CD4-positive, alpha-beta memory T cell (primary cell): Measurements from ENCODE around the gene CYP11A1. TPM values are rescaled to one million over a fixed set of nuclear protein-coding genes. Genes with fewer than 3 reads are reported as not detected.

ENCODE experiments used
- CTCF ChIA-PET: fragments of 350-600 bp; sonication (Branson Sonifier 250); formaldehyde crosslinking; loops from one replicate; lab custom pipeline; 2021; ENCODE audit warnings: inconsistent platforms; ENCODE audit not compliant: partially characterized antibody; lab: Charles Lee
- POLR2A ChIA-PET: fragments of 350-600 bp; sonication (Branson Sonifier 250); formaldehyde crosslinking; loops from one replicate; lab custom pipeline; 2021; ENCODE audit not compliant: partially characterized antibody; lab: Charles Lee
- DNase-seq, 5 donors: peaks; one replicate each; pipeline versions ENCODE4 v3.0.0 to v3.0.0-alpha.2; 2020 to 2022; ENCODE audit warnings: mixed read lengths in 1 of 5
- H3K27ac ChIP-seq: one replicate; pipeline ENCODE4 v1.7.0; 2013; ENCODE audit warnings: low read depth, low read length
- H3K27me3 ChIP-seq: 2 replicates; pipeline ENCODE4 v1.7.0; 2013; ENCODE audit warnings: mild to moderate bottlenecking, low read length, moderate library complexity; ENCODE audit not compliant: insufficient read depth
- H3K36me3 ChIP-seq: 2 replicates; pipeline ENCODE4 v1.7.0; 2013; ENCODE audit warnings: mild to moderate bottlenecking, low read length, moderate library complexity; ENCODE audit not compliant: insufficient read depth
- H3K4me1 ChIP-seq: 2 replicates; pipeline ENCODE4 v1.7.0; 2013; ENCODE audit warnings: mild to moderate bottlenecking, low read length, moderate library complexity; ENCODE audit not compliant: insufficient read depth
- H3K4me3 ChIP-seq, 2 donors: one replicate each; pipeline ENCODE4 v1.7.0; 2013; ENCODE audit warnings: low read length in 2 of 2, mild to moderate bottlenecking in 1 of 2
- H3K9me3 ChIP-seq, 2 donors: one replicate each; pipeline ENCODE4 v1.7.0; 2013; ENCODE audit warnings: low read length in 2 of 2, control low read depth in 1 of 2; ENCODE audit not compliant: control insufficient read depth in 1 of 2
- H3K27ac Mint-ChIP-seq, 7 donors: one replicate each; pipeline ENCODE4 v1.8.0; 2020 to 2021; ENCODE audit warnings: mixed read lengths in 7 of 7, mild to moderate bottlenecking in 6 of 7, inconsistent platforms in 3 of 7, moderate library complexity in 3 of 7
- H3K27me3 Mint-ChIP-seq, 2 donors: one replicate each; pipeline ENCODE4 v1.8.0; 2020 to 2021; ENCODE audit warnings: mixed read lengths in 2 of 2
- H3K36me3 Mint-ChIP-seq, 2 donors: one replicate each; pipeline ENCODE4 v1.8.0; 2020 to 2021; ENCODE audit warnings: mixed read lengths in 2 of 2, inconsistent platforms in 1 of 2, mild to moderate bottlenecking in 1 of 2
- H3K4me1 Mint-ChIP-seq, 4 donors: one replicate each; pipeline ENCODE4 v1.8.0; 2020 to 2021; ENCODE audit warnings: mixed read lengths in 4 of 4, mild to moderate bottlenecking in 1 of 4
- H3K4me3 Mint-ChIP-seq, 8 donors: one replicate each; pipeline ENCODE4 v1.8.0; 2020 to 2021; ENCODE audit warnings: mixed read lengths in 8 of 8, mild to moderate bottlenecking in 7 of 8, moderate library complexity in 6 of 8, inconsistent platforms in 3 of 8
- H3K9me3 Mint-ChIP-seq, 8 donors: one replicate each; pipeline ENCODE4 v1.8.0; 2020 to 2021; ENCODE audit warnings: mixed read lengths in 8 of 8, mild to moderate bottlenecking in 5 of 8, inconsistent platforms in 3 of 8, moderate library complexity in 1 of 8
- intact Hi-C: fragments of 100-400 bp; cut with micrococcal nuclease; formaldehyde crosslinking; loops from one replicate; pipeline ENCODE4 v1.15.1; 2023
- polyA plus RNA-seq, 2 donors: library from polyadenylated mRNA; unstranded; fragments of 300-500 nt; fragmentation: Illumina TruSeq; gene quantifications; one replicate each; pipeline ENCODE4 v1.2.3, GENCODE V29; 2021
- total RNA-seq, 2 experiments: library from RNA; stranded (reverse); gene quantifications; one replicate each; pipeline ENCODE4 v1.2.3, GENCODE V29; 2021

Gene CYP11A1
- total RNA-seq (not detected), polyA plus RNA-seq (not detected)

DNA sequence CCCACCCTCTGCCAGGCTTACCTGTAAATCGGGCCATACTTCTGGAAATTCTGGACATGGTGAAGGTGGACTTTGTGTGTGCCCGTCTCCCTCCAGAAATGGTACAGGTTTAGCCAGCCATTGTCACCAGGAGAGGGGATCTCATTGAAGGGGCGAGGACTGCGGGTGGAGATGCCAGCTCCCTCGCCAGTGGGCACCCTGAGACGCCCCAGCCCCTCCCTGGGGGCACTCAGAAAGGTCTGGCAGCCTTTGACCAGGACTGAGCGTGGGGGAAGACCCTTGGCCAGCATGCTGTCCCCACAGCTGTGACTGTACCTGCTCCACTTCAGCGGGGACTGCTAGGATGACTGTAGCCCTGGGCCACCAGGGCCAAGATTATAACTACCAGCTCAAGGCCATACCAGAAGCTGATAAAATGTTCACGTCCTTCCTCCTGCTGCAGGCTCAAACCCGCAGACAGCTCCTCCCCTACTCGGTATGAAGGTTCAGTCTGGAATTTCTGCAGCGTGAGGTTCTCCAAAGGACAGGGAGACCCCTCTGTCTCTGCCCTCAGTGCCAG lies at the start of gene CYP11A1:
Gene CYP11A1, minus strand, starts transcription at position 351 of the 559 bp plus-strand sequence. Its CDS starts 61 bp downstream, at position 290.
- Mint-ChIP-seq H3K27ac (no peak within 1 kb of the TSS), H3K4me1 (peaks cover 0 to 4% (median 3%) of the 10 kb centered on the region in 4 donors), H3K9me3 (peaks cover 0 to 3% (median 0%) of the 10 kb centered on the region in 8 donors), H3K27me3 (peaks cover 28 to 29% of the 10 kb centered on the region in 2 donors), H3K36me3 (no peaks in the 10 kb centered on the region), H3K4me3 (no peak within 1 kb of the TSS)
- Histone ChIP-seq H3K27ac (no peak within 1 kb of the TSS), H3K36me3 (no peaks in the 10 kb centered on the region), H3K27me3 (peaks cover 7% of the 10 kb centered on the region), H3K4me1 (peaks cover 5% of the 10 kb centered on the region), H3K4me3 (no peak within 1 kb of the TSS), H3K9me3 (no peaks in the 10 kb centered on the region)
- ChIA-PET CTCF (interaction anchor here (0.9 to 2.0 kb wide), 2 partner anchors 8 to 15 kb away, joined by 3 to 7 read pairs; no protein-coding TSS in a partner anchor), POLR2A (no interaction called here)
- intact Hi-C loops, result no loop called here
- no peak for DNase-seq

DNA sequence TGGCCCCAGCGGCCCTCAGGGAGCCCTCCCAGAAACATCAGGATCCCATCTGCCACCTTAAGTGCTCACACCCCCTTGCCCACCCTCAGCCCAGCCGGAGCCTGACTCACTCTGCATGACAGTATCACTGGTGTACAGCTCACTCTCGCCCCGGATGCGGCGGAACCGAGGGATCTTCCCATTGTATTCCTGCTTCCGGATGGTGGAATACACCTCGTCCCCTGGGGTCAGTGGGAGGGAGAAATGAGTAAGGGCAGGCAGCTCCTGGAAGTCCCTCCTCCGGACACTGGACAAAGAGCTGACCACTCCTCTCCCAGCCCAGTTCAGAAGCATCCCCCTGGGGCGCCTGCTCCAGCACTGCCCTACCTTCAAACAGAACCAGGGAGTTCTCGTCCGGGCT lies 49.8 kb upstream of the CYP11A1 start:
- peaks cover 0 to 2% of the 10 kb centered on the region in 2 donors for H3K36me3 Mint-ChIP-seq
- Histone ChIP-seq H3K27ac (no peak overlapping the region), H3K4me1 (no peaks in the 10 kb centered on the region), H3K27me3 (no peaks in the 10 kb centered on the region), H3K9me3 (no peaks in the 10 kb centered on the region), H3K36me3 (no peaks in the 10 kb centered on the region), H3K4me3 (no peak overlapping the region)
- H3K27ac Mint-ChIP-seq, result no peak overlapping the region
- peaks cover 0 to 2% (median 0%) of the 10 kb centered on the region in 4 donors for H3K4me1 Mint-ChIP-seq
- H3K9me3 Mint-ChIP-seq, result no peaks in the 10 kb centered on the region
- H3K4me3 Mint-ChIP-seq, result no peak overlapping the region
- POLR2A ChIA-PET, result no interaction called here
- CTCF ChIA-PET, result no interaction called here
- intact Hi-C loops, result no loop called here
- DNase-seq, result no peak
- H3K27me3 Mint-ChIP-seq, result no peaks in the 10 kb centered on the region

DNA sequence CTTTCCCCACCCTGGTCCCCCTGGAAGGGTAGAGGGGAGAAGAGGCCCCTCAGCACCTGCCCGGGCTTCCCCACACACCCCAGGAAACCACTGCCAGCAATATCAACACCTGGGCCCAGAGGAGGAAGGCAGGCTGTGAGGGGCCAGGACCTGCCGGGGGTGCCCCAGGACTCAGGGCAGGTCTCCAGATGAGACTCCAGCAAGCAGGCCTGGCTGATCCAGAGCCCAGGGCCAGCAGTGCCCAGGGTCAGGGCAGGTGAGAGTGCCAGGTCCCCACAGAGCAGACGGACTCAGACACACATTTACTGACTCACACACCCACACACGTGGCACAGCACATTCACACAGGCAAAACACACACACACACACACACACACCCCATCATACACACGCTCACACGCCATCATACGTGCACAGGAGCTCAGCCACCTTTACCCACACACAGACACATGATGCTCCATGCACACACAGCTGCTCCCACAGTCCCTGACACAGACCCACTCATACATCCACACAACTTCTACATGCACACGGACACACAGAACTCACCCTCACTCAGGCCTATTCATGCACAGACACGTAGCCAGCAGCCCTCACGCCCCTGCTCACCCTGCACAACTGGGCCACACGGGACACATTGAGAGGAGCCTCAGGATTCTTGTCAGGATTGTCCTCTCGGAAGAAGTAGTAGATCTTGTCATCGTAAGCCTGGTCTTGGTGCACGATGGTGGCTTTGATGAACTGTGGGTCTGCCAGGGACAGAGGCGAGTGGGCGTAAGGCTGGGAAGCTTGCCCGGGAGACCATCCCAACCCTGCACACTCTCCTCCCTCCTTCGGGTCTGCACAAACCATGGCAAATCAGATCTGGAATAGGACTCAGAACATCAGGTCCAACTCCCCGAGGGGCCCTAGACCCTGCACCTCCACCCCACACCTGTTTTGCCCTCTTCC lies 48.8 kb upstream of the CYP11A1 start:
- peak overlapping the region in 1 of 7 donors; percentile 47 for H3K27ac Mint-ChIP-seq
- no peaks in the 10 kb centered on the region for H3K27me3 Mint-ChIP-seq
- no peaks in the 10 kb centered on the region for H3K27me3 ChIP-seq
- intact Hi-C loops, result no loop called here
- H3K4me3 Mint-ChIP-seq, result no peak overlapping the region
- H3K4me1 ChIP-seq, result no peaks in the 10 kb centered on the region
- no peak overlapping the region for H3K27ac ChIP-seq
- H3K36me3 ChIP-seq, result no peaks in the 10 kb centered on the region
- no peak for DNase-seq
- peaks cover 0 to 2% of the 10 kb centered on the region in 2 donors for H3K36me3 Mint-ChIP-seq
- CTCF ChIA-PET, result no interaction called here
- no peak overlapping the region for H3K4me3 ChIP-seq
- H3K9me3 ChIP-seq, result no peaks in the 10 kb centered on the region
- POLR2A ChIA-PET, result no interaction called here
- H3K4me1 Mint-ChIP-seq, result peaks cover 0 to 2% (median 0%) of the 10 kb centered on the region in 4 donors
- H3K9me3 Mint-ChIP-seq, result no peaks in the 10 kb centered on the region

DNA sequence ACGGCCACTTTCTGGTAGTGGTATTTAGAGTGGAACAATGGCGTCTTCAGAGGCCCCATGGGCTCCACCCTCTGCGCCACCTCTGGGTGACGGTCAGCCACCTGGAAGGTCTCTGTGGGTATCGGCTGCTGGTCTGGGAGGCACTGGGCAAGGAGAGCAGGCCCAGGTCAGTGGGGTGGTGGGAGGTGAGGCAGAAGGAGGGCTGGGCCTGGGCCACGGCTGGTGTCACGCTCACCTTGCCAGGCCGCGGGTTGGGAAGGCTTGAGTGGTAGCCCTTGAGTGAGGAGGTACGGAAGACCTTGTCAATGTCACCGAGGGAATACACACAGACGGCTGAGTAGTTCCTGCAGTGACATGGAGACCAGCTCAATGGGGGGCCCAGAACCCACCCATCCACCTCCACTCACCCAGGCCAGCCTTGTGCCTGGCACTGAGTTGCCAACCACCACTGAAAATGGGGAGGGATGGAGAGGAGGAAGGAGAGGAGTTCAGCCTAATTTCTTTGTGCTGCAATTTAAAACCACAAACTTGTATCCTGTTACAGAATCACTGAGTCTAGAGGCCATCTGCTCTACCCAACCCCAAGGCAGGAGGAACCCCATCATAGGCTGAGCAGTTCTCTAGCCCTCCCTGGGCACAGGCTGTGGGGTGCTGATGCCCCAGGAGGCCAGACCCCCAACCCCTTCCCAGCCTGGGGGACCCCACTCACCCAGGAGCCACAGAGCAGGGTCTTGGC lies 47.3 kb upstream of the CYP11A1 start:
- Histone ChIP-seq H3K9me3 (no peaks in the 10 kb centered on the region), H3K4me1 (no peaks in the 10 kb centered on the region), H3K36me3 (no peaks in the 10 kb centered on the region), H3K27me3 (no peaks in the 10 kb centered on the region), H3K4me3 (no peak overlapping the region), H3K27ac (no peak overlapping the region)
- Mint-ChIP-seq H3K36me3 (peaks cover 0 to 2% of the 10 kb centered on the region in 2 donors), H3K27me3 (no peaks in the 10 kb centered on the region), H3K9me3 (no peaks in the 10 kb centered on the region), H3K4me1 (no peaks in the 10 kb centered on the region), H3K4me3 (no peak overlapping the region), H3K27ac (no peak overlapping the region)
- POLR2A ChIA-PET, result no interaction called here
- CTCF ChIA-PET, result interaction anchor here (1.6 kb wide), 1 partner anchor 11 kb away, joined by 3 read pairs; no protein-coding TSS in a partner anchor
- no peak for DNase-seq
- intact Hi-C loops, result no loop called here

DNA sequence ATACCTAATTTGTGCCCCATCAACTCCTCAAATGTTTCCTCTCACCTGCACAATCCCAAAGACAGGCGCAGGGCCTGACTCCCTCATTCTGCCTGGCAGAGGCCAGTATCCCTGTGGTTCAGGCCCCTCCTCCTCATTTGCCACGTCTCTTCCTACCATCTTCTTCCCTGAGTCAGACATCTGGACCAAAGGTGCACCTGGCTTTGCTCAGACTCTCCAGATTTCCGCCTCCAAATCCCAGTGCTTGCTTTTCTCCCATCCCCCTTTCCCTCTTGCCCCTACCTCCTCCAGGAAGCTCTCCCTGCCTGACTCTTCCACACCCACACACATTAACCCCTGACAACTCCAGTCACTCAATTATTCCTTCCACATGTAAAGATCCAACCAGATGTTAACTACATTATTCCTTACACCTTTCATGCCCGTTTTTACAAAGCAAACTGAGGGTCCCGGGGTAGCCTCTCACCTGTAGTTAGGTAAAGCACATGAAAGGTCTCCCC lies 46.7 kb upstream of the CYP11A1 start:
- ChIA-PET CTCF (interaction anchor here (1.6 kb wide), 1 partner anchor 10 kb away, joined by 3 read pairs; no protein-coding TSS in a partner anchor), POLR2A (no interaction called here)
- H3K4me1 ChIP-seq, result no peaks in the 10 kb centered on the region
- no peak for DNase-seq
- H3K4me1 Mint-ChIP-seq, result no peaks in the 10 kb centered on the region
- no peak overlapping the region for H3K4me3 Mint-ChIP-seq
- no peaks in the 10 kb centered on the region for H3K9me3 Mint-ChIP-seq
- peak overlapping the region in 1 of 7 donors; percentile 44 for H3K27ac Mint-ChIP-seq
- H3K36me3 ChIP-seq, result no peaks in the 10 kb centered on the region
- H3K4me3 ChIP-seq, result no peak overlapping the region
- intact Hi-C loops, result no loop called here
- H3K9me3 ChIP-seq, result no peaks in the 10 kb centered on the region
- no peak overlapping the region for H3K27ac ChIP-seq
- no peaks in the 10 kb centered on the region for H3K27me3 Mint-ChIP-seq
- no peaks in the 10 kb centered on the region for H3K27me3 ChIP-seq
- H3K36me3 Mint-ChIP-seq, result peaks cover 0 to 2% of the 10 kb centered on the region in 2 donors

DNA sequence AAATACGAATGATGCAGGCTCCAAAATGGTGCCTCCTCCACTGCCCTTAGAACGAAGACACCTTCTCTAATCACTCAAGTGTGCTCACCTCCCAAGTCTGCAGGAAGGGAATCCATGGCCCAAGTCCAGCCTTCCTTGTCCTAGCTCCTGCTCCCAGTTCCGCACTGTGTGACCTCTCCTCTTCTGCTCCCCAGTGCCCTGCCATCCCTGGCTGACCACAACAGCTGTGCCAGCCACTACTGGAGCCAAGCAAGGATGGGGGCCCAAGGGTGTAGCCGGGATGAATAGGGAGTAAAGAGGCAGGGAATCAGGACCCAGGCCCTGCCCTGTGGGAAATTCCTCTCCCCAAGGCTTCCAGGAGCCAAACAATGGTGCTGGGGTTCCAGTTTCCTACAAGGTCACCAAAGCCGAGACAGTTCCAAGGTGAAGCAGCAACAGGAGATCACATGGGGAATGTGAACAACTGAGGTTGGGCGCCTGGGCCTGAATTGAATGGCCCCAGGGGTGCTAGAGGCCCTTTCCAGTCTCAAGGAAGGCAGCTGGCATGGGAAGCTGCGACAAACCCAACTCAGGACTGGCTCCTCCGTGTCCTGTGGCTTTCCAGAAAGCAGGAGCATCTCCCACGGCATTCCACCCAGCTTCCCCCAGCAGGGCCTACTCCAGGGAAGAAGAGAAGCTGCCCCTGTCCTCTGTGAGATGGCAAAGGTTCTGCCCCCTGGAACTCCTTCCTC lies 46.1 kb upstream of the CYP11A1 start:
- peaks cover 0 to 2% of the 10 kb centered on the region in 2 donors for H3K36me3 Mint-ChIP-seq
- H3K4me1 Mint-ChIP-seq, result no peaks in the 10 kb centered on the region
- CTCF ChIA-PET, result interaction anchor here (1.6 kb wide), 1 partner anchor 9 kb away, joined by 3 read pairs; no protein-coding TSS in a partner anchor
- no peaks in the 10 kb centered on the region for H3K9me3 Mint-ChIP-seq
- no peaks in the 10 kb centered on the region for H3K27me3 Mint-ChIP-seq
- Histone ChIP-seq H3K4me1 (no peaks in the 10 kb centered on the region), H3K27ac (no peak overlapping the region), H3K4me3 (no peak overlapping the region), H3K27me3 (no peaks in the 10 kb centered on the region), H3K36me3 (no peaks in the 10 kb centered on the region), H3K9me3 (no peaks in the 10 kb centered on the region)
- no peak for DNase-seq
- intact Hi-C loops, result no loop called here
- peak overlapping the region in 1 of 7 donors; percentile 6 for H3K27ac Mint-ChIP-seq
- POLR2A ChIA-PET, result no interaction called here
- H3K4me3 Mint-ChIP-seq, result no peak overlapping the region
